Heart left ventricle (tissue), 16 donors: ENCODE results near the gene DYNC2H1. TPM values are rescaled to one million over a fixed set of nuclear protein-coding genes. Genes with fewer than 3 reads are reported as not detected.

Experiments
- ATAC-seq, 4 donors: fragments of 200-7000 bp; cut with Tn5 transposase; one replicate each; pipeline ENCODE4 v1.9.1; 2020 to 2022; ENCODE audit warnings: moderate library complexity in 4 of 4, mild to moderate bottlenecking in 3 of 4, moderate number of reproducible peaks in 1 of 4
- DNase-seq, 5 donors: peaks; one replicate each; pipeline ENCODE4 v3.0.0-alpha.2; 2020
- H3K27ac ChIP-seq, 12 donors: fragments of 200-600 bp; sonication (generic) in 4 of 12; one replicate each; pipeline versions ENCODE4 v1.5.0 to v1.8.0; 2016 to 2022; ENCODE audit warnings: mild to moderate bottlenecking in 2 of 12
- H3K27me3 ChIP-seq, 9 donors: fragments of 200-600 bp; sonication (generic) in 2 of 9; one replicate each; pipeline versions ENCODE4 v1.5.1 to v1.8.0; 2016 to 2022; ENCODE audit warnings: mild to moderate bottlenecking in 3 of 9
- H3K36me3 ChIP-seq, 9 donors: fragments of 200-600 bp; sonication (generic) in 2 of 9; one replicate each; pipeline versions ENCODE4 v1.5.0 to v1.8.0; 2018 to 2022; ENCODE audit warnings: mild to moderate bottlenecking in 2 of 9
- H3K4me1 ChIP-seq, 12 donors: fragments of 200-600 bp; sonication (generic) in 4 of 12; one replicate each; pipeline versions ENCODE4 v1.5.0 to v1.8.0; 2016 to 2022; ENCODE audit warnings: mild to moderate bottlenecking in 3 of 12
- H3K4me3 ChIP-seq, 12 donors: fragments of 200-600 bp; sonication (generic) in 4 of 12; one replicate each; pipeline versions ENCODE4 v1.5.0 to v1.8.0; 2017 to 2022; ENCODE audit warnings: mild to moderate bottlenecking in 9 of 12, moderate library complexity in 4 of 12
- H3K9me3 ChIP-seq, 12 donors: fragments of 200-600 bp; sonication (generic) in 4 of 12; one replicate each; pipeline versions ENCODE4 v1.5.0 to v1.8.0; 2016 to 2022; ENCODE audit warnings: mild to moderate bottlenecking in 1 of 12
- CTCF ChIP-seq, 12 donors: fragments of 200-600 bp; sonication (generic) in 4 of 12; IDR thresholded peaks; one replicate each; pipeline versions ENCODE4 v1.5.0 to v1.8.0; 2018 to 2022; ENCODE audit warnings: antibody characterized with exemption in 12 of 12, mild to moderate bottlenecking in 5 of 12
- POLR2A ChIP-seq, 2 donors: fragments of 450-650 bp; IDR thresholded peaks; one replicate each; pipeline ENCODE4 v1.6.1; 2017; ENCODE audit warnings: antibody characterized with exemption in 2 of 2, mild to moderate bottlenecking in 2 of 2, moderate library complexity in 2 of 2
- WGBS, 4 donors: extraction: QIAGEN DNeasy Blood & Tissue Kit in 2 of 4; methylation state at CpG; one replicate each; pipeline versions ENCODE4 v1.1.5 to v1.1.7; 2013 to 2018; 5-methylcytosine and 5-hydroxymethylcytosine counted together
- intact Hi-C, 10 donors: fragments of 100-400 bp; cut with DNase I; formaldehyde crosslinking; loops; one replicate each; pipeline versions ENCODE4 v1.11.1 to v1.14.2; 2022
- polyA plus RNA-seq, 2 donors: library from polyadenylated mRNA; stranded (reverse); fragments of 200-250 nt; gene quantifications; one replicate each; pipeline ENCODE4 v1.2.3, GENCODE V29; 2013
- total RNA-seq, 9 donors: library from RNA; depleted of rRNA in 2 of 9; stranded (reverse); fragments of >200 nt in 2 of 9; fragmentation: NEBNext Ultra II Directional in 3 of 9; extraction: Animal tissue kit (Norgen Biotek cat#: 25700) in 3 of 9; gene quantifications; one replicate each; pipeline versions ENCODE4 v1.1.0 to v1.2.4, GENCODE V29; 2016 to 2023
- donor health status: ischemic (EF 13 %, LVEDD 7.1; RV severe dilation, severe dysfunction).
- donor health status: healthy with polysubstance abuse.
- donor health status: DM: no; HTN: yes; CAD: no.
- donor health status: DM: no; HTN: no; CAD: no.
- donor health status: ischemic (EF 25% LVEDD 6.9; RV normal size, moderate dysfunction).
- donor health status: ischemic (EF 25% LVEDD 5.7; RV mildly dilated, moderate dysfunction).
- donor health status: healthy.
- donor health status: DM: yes; HTN: yes; CAD: no.
- donor health status: ischemic (EF 35%, LVEDD 5.7; RV mildly dilated, moderate dysfunction).
- donor health status: nonischemic (EF 11% LVEDD 7.7; RV severe dilation, severe dysfunction).
- donor health status: DM: yes; HTN: yes; CAD: no.
- donor health status: PGD.
- donor health status: ischemic (EF 29% LVEDD 5.4; RV normal size, mild dysfunction).
- donor health status: nonischemic (EF 23%, LVEDD 6.1; RV moderate dilation, normal function).

Gene DYNC2H1
- total and polyA plus RNA-seq, 11 donors = 2.3 to 7.2 (median 3.7) TPM

GRCh38 chr11:103344886-103345285, 235.7 kb downstream of the DYNC2H1 start:
- ATAC-seq = no peak
- intact Hi-C loops = loop anchor here in 1 of 10 donors (10.0 kb wide), 1 partner anchor 90 kb away; no protein-coding TSS in a partner anchor
- no peaks in the 10 kb centered on the region for H3K4me1 ChIP-seq
- H3K4me3 ChIP-seq = no peak overlapping the region
- 72 to 93% (median 78%) methylated on average over 4 of the region's 4 CpGs for WGBS, 4 donors
- TF ChIP-seq POLR2A (IDR thresholded peaks at IDR 0.05) (no peak), CTCF (IDR thresholded peaks at IDR 0.05) (no peak)
- DNase-seq = no peak
- no peaks in the 10 kb centered on the region for H3K9me3 ChIP-seq
- H3K36me3 ChIP-seq = no peaks in the 10 kb centered on the region
- no peak overlapping the region for H3K27ac ChIP-seq
- H3K27me3 ChIP-seq = no peaks in the 10 kb centered on the region

GRCh38 chr11:103349595-103349994, 240.4 kb downstream of the DYNC2H1 start:
- TF ChIP-seq POLR2A (IDR thresholded peaks at IDR 0.05) = no peak
- TF ChIP-seq CTCF (IDR thresholded peaks at IDR 0.05) = no peak
- H3K27ac ChIP-seq = no peak overlapping the region
- intact Hi-C loops = loop anchor here in 1 of 10 donors (10.0 kb wide), 1 partner anchor 85 kb away; no protein-coding TSS in a partner anchor
- ATAC-seq = no peak
- no peak overlapping the region for H3K4me3 ChIP-seq
- H3K4me1 ChIP-seq = no peaks in the 10 kb centered on the region
- WGBS, 4 donors = 97 to 98% (median 98%) methylated on average over 2 of the region's 2 CpGs
- H3K36me3 ChIP-seq = no peaks in the 10 kb centered on the region
- H3K27me3 ChIP-seq = no peaks in the 10 kb centered on the region
- DNase-seq = no peak
- H3K9me3 ChIP-seq = no peaks in the 10 kb centered on the region

- no peak overlapping the region for H3K4me3 ChIP-seq
- ATAC-seq (no peak), DNase-seq (no peak)
- intact Hi-C loops = no loop called here
- H3K27ac ChIP-seq = no peak overlapping the region
- H3K4me1 ChIP-seq = no peaks in the 10 kb centered on the region
- H3K36me3 ChIP-seq = peaks cover 0 to 9% (median 0%) of the 10 kb centered on the region in 9 donors
- no peaks in the 10 kb centered on the region for H3K27me3 ChIP-seq
- no peaks in the 10 kb centered on the region for H3K9me3 ChIP-seq
- no peak for TF ChIP-seq POLR2A (IDR thresholded peaks at IDR 0.05)
- TF ChIP-seq CTCF (IDR thresholded peaks at IDR 0.05) = no peak
Measured at GRCh38 chr11:103354656-103355055, 245.4 kb downstream of the DYNC2H1 start.

GRCh38 chr11:103358251-103358650, 249.0 kb downstream of the DYNC2H1 start:
- H3K27ac ChIP-seq = no peak overlapping the region
- no peak overlapping the region for H3K4me3 ChIP-seq
- TF ChIP-seq CTCF (IDR thresholded peaks at IDR 0.05) (no peak), POLR2A (IDR thresholded peaks at IDR 0.05) (no peak)
- H3K9me3 ChIP-seq = no peaks in the 10 kb centered on the region
- WGBS, 4 donors = 96 to 99% (median 98%) methylated on average over 2 of the region's 2 CpGs
- intact Hi-C loops = no loop called here
- no peaks in the 10 kb centered on the region for H3K4me1 ChIP-seq
- H3K27me3 ChIP-seq = no peaks in the 10 kb centered on the region
- DNase-seq (no peak), ATAC-seq (no peak)
- H3K36me3 ChIP-seq = peaks cover 0 to 9% (median 0%) of the 10 kb centered on the region in 9 donors
